HFFc6 (cell line): ENCODE measurements around the gene UQCR11. TPM values are rescaled to one million over a fixed set of nuclear protein-coding genes. Genes with fewer than 3 reads are reported as not detected.

Source experiments
- DNase-seq: peaks from one replicate; pipeline ENCODE4 v3.0.0-alpha.2; 2018
- H3K27ac Mint-ChIP-seq: 2 replicates; pipeline ENCODE4 v1.8.0; 2020; ENCODE audit warnings: mild to moderate bottlenecking, mixed read lengths
- H3K27me3 Mint-ChIP-seq: 2 replicates; pipeline ENCODE4 v1.8.0; 2021; ENCODE audit warnings: mild to moderate bottlenecking, moderate library complexity, mixed read lengths; ENCODE audit not compliant: insufficient read depth
- H3K36me3 Mint-ChIP-seq: 2 replicates; pipeline ENCODE4 v1.8.0; 2021; ENCODE audit warnings: low read depth, mixed read lengths
- H3K4me1 Mint-ChIP-seq: 2 replicates; pipeline ENCODE4 v1.8.0; 2020; ENCODE audit warnings: low read depth, mixed read lengths
- H3K4me3 Mint-ChIP-seq: 2 replicates; pipeline ENCODE4 v1.8.0; 2020; ENCODE audit warnings: mild to moderate bottlenecking, moderate library complexity, mixed read lengths
- H3K9me3 Mint-ChIP-seq: 2 replicates; pipeline ENCODE4 v1.8.0; 2020; ENCODE audit warnings: mild to moderate bottlenecking, mixed read lengths
- total RNA-seq, 6 experiments: library from RNA; stranded (reverse); fragmentation: NEBNext Ultra II Directional; extraction: Animal tissue kit (Norgen Biotek cat#: 25700); gene quantifications; 2 replicates in 1 of 6; 3 replicates in 5 of 6; pipeline ENCODE4 v1.2.3, GENCODE V29; 2021
- TF ChIP-seq, protein P1 (sequence below): fragments of 200-600 bp; sonication (generic); IDR thresholded peaks from 2 replicates; pipeline ENCODE4 v1.5.0; 2021; ENCODE audit warnings: antibody characterized with exemption, mild to moderate bottlenecking

The UQCR11 gene
- total RNA-seq, 6 experiments from 2014 or later = 178 to 319 (median 252) TPM

DNA sequence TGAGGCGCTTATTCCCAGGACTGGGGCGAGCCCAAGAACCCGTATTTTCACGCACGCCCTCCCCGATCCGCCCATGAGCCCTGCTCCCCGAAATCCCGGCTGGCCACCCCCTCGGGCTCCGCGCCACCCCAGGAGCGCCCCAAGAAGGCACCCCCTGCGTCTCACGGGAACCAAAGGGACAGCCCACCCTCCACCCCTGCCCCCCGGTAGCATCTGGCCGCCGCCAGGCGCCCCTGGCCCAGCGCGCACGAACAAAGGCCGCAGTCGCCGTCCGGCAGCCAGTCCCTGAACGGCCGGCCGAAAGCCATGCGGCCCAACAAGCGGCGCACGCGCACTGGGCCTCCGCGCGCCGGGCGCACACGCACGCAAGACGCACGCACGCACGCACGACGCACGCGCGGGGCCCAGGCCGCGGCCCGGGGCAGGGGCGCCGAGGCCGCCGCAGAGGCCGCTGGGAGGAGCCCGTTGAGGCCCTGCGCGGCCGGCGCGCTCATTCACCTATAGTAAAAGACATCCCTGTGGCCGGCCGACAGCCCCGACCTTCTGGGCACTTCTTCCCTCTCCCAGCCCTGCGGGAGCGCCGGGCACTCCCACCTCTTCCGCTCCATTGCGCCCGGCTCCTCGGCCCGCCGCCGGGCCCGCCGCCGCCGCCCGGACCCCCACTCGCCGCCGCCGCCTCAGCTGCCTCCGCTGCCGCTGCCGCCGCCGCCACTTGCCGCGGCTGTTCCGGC lies 13.1 kb downstream of the UQCR11 start:
- Mint-ChIP-seq H3K4me3 (peak overlapping the region; percentile 95), H3K27me3 (peaks cover 5% of the 10 kb centered on the region), H3K9me3 (no peaks in the 10 kb centered on the region), H3K36me3 (peaks cover 8% of the 10 kb centered on the region; the same call in 1 of the 2 replicates), H3K27ac (peak overlapping the region; percentile 84), H3K4me1 (peaks cover 29% of the 10 kb centered on the region)
- DNase-seq = peak; percentile 73
- TF ChIP-seq, protein P1, sequence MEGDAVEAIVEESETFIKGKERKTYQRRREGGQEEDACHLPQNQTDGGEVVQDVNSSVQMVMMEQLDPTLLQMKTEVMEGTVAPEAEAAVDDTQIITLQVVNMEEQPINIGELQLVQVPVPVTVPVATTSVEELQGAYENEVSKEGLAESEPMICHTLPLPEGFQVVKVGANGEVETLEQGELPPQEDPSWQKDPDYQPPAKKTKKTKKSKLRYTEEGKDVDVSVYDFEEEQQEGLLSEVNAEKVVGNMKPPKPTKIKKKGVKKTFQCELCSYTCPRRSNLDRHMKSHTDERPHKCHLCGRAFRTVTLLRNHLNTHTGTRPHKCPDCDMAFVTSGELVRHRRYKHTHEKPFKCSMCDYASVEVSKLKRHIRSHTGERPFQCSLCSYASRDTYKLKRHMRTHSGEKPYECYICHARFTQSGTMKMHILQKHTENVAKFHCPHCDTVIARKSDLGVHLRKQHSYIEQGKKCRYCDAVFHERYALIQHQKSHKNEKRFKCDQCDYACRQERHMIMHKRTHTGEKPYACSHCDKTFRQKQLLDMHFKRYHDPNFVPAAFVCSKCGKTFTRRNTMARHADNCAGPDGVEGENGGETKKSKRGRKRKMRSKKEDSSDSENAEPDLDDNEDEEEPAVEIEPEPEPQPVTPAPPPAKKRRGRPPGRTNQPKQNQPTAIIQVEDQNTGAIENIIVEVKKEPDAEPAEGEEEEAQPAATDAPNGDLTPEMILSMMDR = no peak

DNA sequence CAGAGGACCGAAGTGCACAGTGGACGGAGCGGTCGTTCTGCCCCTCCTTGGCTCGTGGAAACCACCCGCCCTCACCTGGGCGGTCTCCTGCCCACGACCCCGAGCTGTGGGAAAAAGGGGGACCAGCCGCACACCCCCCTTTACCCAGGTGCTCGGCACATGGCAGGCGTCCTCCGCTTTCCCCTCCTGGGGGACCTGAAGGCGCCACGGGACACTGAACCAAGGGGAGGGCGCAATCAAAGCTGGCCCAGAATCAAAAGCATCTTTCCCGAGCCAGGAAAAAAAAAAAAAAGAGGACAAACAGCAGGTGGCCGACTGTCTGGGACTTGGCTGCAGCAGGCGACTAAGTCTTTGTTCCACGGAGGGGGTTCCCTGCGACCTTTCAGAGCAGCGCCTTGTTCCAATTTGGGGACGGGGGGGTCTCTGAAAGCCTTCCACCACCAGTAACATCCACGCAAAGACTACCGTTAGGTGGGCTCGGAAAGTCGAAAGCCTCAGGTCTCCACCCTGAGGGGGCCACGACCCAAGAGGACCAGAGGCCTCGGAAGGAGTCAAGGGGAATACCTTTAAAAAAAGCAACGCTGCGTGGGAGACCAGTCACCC lies 13.7 kb downstream of the UQCR11 start:
- H3K36me3 Mint-ChIP-seq = peaks cover 8% of the 10 kb centered on the region; the same call in 1 of the 2 replicates
- TF ChIP-seq, protein P1 = no peak; the same call in 1 of the 2 replicates
- H3K4me3 Mint-ChIP-seq = peak overlapping the region; percentile 95
- peaks cover 5% of the 10 kb centered on the region for H3K27me3 Mint-ChIP-seq
- no peak for DNase-seq
- peaks cover 28% of the 10 kb centered on the region for H3K4me1 Mint-ChIP-seq
- H3K9me3 Mint-ChIP-seq = no peaks in the 10 kb centered on the region
- H3K27ac Mint-ChIP-seq = peak overlapping the region; percentile 84

DNA sequence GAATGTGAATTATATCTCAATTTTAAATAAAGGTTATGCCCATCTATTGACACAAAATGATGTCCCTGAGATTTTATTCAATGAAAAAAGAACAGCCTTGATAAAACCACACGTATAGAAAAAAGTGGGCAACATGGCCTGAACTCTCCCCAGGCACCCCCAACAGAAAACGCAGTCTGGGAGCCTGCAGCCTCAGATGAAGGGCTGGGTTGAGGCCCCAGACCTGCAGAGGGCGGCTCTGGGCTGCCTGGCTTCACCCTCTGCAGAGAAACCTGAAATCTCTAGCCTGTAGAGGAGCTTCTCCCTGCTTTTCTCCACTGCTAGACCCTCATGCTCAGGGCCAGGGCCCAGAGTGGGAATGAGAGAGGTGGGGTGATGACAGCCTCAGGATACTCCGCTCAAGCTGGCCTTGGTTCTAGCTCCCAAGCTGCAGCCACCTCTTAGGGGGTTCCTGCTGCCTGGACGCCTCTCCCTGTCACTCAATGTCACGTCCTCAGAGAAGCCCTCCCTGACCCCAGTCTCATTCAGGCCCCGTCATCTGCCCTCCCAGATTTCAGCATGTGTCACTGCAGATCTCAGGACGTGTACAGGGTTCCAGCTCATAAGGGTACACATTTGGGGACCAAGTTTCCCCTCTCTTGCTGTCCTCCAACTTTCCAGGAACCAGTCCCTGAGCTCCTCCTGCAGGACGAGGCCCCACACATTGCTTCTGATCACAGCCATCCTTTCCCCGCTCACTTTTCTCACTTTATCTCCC lies 14.4 kb downstream of the UQCR11 start:
- no peaks in the 10 kb centered on the region for H3K9me3 Mint-ChIP-seq
- H3K4me1 Mint-ChIP-seq = peaks cover 28% of the 10 kb centered on the region
- TF ChIP-seq, protein P1 = peak; percentile 27; the same call in 1 of the 2 replicates
- peaks cover 13% of the 10 kb centered on the region; the same call in 1 of the 2 replicates for H3K36me3 Mint-ChIP-seq
- H3K27me3 Mint-ChIP-seq = peaks cover 5% of the 10 kb centered on the region
- peak overlapping the region; percentile 95 for H3K4me3 Mint-ChIP-seq
- H3K27ac Mint-ChIP-seq = peak overlapping the region; percentile 84
- DNase-seq = no peak

DNA sequence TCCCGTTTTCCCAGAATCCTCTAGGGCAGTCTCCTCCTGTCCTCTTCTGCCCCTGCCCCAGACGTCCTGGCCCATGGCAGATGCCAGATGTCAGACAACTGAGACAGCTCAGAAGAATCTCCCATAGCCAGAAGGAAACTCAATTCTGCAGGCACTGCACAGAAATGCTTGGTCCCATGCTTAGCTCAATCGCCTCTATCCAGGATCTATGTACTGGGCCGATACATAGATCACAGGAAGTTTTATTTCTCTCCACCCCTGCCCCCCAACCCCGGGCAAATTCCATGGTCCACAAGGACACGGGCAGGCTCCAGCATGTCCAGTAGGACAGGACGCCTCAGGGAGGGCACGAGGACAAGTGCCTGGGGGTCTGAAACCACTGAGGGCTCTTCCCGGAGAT lies 17.4 kb downstream of the UQCR11 start:
- Mint-ChIP-seq H3K27ac (no peak overlapping the region; the same call in 1 of the 2 replicates), H3K4me1 (peaks cover 28% of the 10 kb centered on the region), H3K36me3 (peaks cover 17% of the 10 kb centered on the region; the same call in 1 of the 2 replicates), H3K4me3 (no peak overlapping the region; the same call in 1 of the 2 replicates), H3K9me3 (no peaks in the 10 kb centered on the region), H3K27me3 (peaks cover 3% of the 10 kb centered on the region)
- no peak for DNase-seq
- TF ChIP-seq, protein P1 = no peak

DNA sequence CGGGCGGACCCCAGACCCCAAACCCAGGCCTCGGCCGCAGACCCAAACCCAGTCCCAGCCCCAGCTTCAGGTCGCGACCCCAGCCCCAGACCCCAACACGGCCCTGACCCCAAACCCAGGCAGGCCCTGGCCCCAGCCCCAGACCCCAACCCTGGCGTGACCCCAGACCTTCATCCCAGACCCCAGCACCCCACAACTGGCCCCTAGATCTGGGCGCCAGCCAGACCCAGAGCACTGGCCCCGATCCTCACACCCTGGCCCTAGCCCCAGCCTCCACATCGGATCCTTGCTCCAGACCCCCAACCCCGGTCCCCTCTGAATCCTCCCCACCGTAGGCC lies 20.1 kb downstream of the UQCR11 start:
- TF ChIP-seq, protein P1 = no peak
- Mint-ChIP-seq H3K4me3 (no peak overlapping the region), H3K36me3 (peaks cover 17% of the 10 kb centered on the region; the same call in 1 of the 2 replicates), H3K9me3 (no peaks in the 10 kb centered on the region), H3K27ac (no peak overlapping the region), H3K4me1 (peaks cover 16% of the 10 kb centered on the region), H3K27me3 (no peaks in the 10 kb centered on the region; the same call in 1 of the 2 replicates)
- no peak for DNase-seq
